Activated T-helper 1 cell treated with anti-CD3 and anti-CD28 coated beads, Interleukin-2, amount 50 U/mL, for 16 hours (primary cell): ENCODE results near the gene MAPKBP1.

ENCODE experiments used
- DNase-seq, 2 donors: peaks; one replicate each; pipeline ENCODE4 v3.0.0-alpha.2; 2020; ENCODE audit warnings: low read depth in 1 of 2, low spot score in 1 of 2

MAPKBP1 gene

DNA sequence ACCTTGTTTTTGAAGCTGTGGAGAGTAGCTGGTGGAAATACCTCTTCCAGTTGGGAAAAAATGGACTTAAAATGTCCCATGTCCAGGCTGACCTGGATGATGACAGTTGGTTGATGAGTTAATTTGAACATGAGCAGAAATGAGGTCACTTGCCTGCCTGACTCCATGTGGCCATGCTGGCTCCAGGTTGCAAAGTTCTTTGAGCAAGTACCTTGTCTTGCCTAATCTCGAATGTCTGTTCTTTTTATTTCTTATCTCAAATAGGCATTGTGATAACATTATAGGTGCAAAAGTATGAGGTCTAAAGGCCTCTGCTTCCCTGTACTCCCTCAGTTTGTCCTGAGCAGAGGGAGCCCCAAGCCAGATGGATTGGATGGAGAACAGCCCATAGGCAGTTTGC lies 9.0 kb downstream of the MAPKBP1 start:
- no peak for DNase-seq

GRCh38 chr15:41788262-41788661 lies 14.0 kb downstream of the MAPKBP1 start:
- DNase-seq, result no peak

DNA sequence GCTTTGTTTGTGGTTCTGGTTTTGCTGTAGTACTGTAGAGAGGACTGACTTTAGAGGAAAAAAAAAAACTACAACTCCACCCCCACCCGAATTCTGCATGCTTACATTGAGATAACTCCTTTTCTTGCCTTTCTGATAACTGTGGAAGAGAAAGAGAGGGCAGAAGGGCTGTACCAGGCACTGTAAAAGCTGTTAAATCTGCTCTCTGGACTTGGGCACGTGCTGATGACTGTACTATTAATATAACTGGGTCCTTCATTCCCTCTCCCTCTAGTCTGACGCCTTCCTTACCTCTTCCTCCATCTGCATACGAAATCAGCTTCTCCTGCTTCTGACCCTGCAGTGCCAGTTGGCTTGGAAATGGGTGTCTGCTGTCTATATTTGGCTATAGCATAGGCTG lies 15.0 kb downstream of the MAPKBP1 start:
- DNase-seq, result no peak

- DNase-seq, result no peak
Measured at GRCh38 chr15:41789662-41790061, 15.4 kb downstream of the MAPKBP1 start.

- DNase-seq, result no peak
Measured at GRCh38 chr15:41790169-41790568, 15.9 kb downstream of the MAPKBP1 start.

DNA sequence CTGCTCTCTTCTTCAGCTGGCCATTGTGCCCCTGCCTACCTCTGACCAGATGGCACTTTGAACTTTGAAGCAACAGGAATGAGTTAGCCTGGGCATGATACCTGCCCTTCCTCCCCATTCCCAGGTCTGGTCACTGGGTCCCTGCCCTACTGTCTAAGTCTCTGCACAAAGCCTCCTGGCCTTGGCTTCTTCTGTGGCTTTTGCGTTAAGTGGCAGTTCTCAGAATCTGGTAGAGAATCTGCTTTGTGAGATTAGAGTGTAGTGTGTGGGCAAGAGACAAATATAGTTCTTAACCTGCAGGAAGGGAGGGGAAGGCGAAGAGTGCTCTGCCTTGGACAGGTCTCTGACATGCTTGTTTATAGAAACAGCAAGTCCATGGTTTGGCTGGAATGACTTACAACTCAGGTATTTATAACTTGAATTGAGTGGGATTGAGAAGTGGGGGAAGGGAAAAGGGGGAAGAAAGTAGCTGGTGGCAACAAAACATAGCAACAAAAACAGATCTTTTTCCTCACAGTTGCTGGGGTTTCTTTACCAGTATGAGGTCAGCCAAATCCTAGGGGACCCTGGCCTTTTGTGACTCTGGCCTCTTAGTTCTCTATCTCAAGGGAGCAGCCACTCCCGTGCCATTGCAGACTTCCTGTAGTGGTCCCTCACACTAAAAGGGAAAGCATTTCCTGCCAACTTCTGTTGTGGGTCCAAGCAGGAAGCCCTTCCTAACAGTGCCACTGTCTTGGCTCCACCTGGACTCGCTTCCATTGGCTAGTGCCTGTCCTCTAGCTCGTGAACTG lies 16.7 kb downstream of the MAPKBP1 start:
- DNase-seq, result no peak

- DNase-seq, result no peak
Measured at GRCh38 chr15:41791547-41791937, 17.3 kb downstream of the MAPKBP1 start.

DNA sequence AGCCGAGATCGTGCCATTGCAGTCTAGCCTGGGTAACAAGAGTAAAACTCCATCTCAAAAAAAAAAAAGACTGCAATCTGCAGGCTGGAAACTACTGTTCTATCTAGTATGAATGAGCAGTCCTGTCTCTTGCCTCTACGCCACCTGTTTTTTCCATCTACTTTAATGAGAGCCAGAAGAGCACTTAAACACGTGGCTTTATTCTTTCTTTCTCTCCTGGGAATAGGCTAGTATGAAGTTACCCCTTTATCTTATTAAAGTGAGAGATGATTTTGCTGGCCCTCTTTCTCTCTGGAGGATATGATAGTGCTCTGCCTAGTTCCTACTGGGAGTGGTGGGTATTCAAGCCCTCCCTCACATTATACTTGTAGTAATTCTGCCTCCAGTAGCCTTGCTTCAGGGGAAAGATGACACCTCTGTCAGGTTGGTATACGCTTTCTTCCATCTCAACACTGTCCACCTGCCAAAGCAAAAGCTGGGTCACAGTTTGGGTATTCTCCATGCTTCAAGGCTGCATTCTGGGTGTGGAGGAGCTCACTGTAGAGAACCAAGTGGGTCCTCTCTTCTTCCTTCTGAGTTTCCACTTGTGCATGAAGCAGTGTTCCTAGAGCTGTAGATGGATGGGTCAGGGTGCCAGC lies 17.8 kb downstream of the MAPKBP1 start:
- DNase-seq, result no peak

DNA sequence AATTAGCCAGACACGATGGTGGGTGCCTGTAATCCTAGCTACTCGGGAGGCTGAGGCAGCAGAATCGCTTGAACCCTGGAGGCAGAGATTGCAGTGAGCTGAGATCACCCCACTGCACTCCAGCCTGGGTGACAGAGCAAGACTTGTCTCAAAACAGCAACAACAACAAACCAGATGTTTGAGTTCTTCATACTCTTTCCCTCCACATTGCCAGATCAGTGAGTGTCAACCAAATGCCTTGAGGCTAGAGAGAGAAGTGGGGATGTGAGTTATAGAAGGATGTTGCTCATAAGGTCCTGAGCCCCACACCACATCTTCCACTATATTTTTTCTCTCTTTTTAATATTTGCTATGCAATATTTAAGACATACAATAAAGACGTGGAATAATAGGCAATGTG lies 19.8 kb downstream of the MAPKBP1 start:
- DNase-seq, result no peak

- no peak for DNase-seq
Measured at GRCh38 chr15:41795996-41796856, 21.9 kb downstream of the MAPKBP1 start.

GRCh38 chr15:41797201-41797944 lies 23.1 kb downstream of the MAPKBP1 start:
- no peak for DNase-seq

DNA sequence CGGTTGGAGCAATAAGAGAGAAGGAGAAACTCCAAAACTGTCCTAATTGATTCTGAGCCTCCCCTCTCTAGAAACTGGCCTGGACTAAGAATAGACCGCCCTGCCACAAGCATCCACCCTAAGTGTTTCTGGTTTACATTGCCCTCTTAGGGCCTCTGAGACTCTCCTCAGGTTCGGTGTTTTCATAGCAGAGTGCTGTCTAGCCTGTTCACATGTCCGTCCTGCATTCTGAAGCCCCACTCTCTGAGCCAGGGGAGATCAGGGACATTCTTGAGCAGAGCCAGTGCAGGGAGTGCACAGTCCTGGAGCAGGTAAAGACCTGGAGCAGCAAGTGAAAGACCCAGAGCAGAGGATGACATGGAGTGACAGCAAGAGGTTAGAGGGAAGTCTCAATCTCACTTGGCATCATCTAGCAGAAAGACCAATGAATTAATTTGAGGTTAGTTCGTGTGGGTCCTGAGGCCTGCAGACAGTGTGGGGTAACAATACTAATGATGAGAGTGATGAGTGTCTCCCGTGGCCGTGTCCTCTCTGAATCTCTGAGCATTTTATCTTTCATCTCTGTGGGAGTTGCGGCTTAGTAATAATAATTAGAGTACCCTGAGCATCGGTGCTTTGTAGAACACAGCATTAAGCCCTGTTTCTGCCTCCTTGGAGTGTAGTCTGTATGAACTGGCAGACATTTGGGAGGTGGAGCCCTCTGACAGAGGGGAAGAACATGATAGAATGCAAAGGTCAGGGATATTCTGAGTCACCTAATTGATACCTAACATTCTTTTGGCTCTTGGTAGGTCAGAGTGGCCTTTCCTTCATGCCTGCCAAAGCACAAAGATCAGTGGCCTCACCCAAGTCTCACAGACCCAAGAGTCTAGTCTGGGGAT lies 24.6 kb downstream of the MAPKBP1 start:
- no peak for DNase-seq

GRCh38 chr15:41799488-41799805 lies 25.2 kb downstream of the MAPKBP1 start:
- DNase-seq, result no peak

DNA sequence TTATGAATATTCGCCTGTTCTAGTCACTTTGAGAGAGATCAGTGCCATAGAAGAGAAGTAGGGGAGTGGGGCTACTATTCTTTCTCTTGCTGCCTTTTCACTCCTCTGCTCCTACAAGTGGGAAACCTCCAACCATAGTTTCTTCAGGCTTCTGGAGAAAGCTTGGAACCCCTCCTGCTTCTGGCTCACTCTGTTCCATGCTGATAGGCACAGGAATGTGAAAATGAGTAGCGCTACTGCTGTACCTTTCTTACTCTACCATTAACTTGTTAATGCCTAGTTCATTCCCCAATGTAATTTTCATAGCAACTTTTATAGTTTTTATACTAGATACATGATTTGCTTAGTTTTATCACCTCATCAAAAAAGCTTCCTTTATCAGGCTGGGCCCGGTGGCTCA lies 26.9 kb downstream of the MAPKBP1 start:
- no peak for DNase-seq

DNA sequence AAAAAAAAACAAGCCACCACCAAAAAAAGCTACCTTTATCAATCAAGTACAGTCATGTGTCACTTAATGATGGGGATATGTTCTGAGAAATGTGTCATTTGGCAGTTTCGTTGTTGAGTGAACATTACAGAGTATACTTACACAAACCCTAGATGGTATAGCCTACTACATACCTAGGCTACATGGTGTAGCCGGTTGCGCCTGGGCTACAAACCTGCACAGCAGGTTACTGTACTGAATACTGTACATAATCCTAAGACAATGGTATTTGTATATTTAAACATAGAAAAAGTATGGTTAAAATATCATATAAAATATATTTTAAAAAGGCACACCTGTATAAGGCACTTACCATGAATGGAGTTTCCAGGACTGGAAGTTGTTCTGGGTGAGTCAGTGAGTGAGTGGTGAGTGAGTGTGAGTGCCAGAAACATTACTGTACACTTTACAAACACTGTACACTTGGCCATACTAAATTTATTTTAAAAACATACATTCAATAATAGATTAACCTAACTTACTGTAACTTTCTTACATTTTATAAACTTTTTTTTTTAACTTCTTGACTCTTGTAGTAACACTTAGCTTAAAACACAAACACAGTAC lies 27.7 kb downstream of the MAPKBP1 start:
- DNase-seq, result no peak

DNA sequence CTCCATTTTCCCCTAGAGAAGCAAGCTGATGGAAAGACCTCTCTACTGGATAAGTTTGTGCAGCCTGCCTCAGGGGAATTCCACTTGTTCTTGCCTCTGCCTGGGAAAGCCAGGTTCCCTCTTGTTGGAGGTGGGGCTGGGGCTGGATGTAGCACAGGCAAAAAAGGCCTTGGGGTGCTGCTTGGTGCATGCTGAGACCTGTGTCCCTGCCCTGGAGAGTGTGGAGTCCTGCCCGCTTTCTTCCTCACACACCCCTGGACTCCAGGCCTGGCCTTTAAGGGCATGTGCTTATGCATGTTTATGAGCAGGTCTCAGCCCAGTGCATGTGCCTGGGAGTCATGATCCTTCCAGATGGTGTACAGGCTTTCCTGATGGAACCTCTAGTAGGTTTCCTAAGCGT lies 30.1 kb downstream of the MAPKBP1 start:
- no peak for DNase-seq

DNA sequence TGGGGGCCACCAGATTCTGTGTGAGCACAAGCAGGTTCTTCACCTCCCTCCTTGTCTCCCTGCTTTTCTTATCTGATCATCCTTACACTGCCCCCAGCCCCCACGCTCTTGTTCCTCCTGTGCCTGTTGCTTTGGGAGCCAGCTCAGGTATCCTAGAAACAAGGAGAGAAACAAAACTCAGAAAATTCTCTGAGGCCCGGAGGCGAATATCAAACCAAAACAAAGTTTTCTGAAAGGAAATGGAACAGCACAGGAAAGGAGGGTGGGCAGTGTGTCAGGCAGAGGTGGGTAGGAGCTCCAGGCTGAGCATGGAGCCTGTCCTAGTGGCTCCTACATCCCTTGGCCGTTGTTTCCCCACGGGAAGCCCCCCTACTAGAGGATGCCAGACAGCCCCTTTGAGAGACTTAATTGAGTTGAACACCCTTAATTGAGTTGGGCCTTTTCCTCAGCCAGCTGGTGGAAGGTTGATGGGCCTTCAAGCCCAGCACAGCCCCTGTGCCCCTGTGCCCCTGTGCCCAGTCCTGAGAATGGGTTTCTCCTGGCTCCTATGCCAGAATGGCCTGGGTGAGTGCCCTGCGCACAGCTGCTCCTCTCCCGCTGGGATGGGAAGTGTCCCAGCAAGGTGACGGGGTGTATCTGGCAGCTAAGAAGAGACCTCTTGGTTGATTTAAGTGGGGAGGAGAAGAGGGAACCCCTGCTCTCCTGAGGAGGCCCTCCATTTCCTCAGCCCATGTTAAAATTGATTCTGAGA lies 30.8 kb downstream of the MAPKBP1 start:
- DNase-seq, result no peak

DNA sequence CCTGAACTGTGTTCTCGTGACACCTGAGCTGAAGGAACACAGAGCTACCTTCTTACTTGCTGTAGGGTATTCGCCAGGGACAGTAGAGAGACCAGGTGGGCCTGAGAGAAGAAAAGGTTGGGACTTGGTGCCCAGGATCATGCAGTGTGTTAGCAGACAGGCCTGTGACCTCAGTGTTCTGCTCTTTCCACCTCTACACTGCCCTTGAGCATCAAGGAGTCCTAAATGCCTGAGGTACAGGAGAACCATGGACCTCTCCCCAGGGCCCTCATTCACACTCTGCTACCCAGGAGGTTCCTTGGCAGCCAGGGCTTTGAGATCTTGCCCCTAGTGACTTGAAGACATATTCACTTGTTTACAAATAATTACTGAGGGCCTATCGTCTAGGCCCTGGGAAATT lies 31.4 kb downstream of the MAPKBP1 start:
- DNase-seq, result no peak
